Measurements from ENCODE around the gene NUP214.

NUP214 gene

DNA sequence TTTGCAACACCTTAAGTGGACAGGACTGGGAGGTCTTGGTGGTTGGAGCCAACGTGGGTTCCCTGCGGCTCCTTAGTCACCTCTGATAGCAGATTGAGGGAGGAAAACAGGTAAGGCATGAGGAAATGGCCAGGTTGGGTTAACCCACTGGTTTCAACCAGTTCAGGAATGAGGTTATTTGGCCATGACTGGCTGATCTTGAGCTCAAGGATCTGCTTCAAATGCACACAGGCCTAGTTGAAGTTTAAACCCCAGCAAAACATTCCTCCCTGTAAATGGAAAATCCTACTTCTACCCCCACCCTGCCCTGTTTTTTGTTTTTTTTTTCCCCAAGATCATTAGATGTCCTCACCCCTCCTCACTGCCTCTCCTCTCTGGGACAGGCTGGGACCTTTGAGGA is 3.2 kb upstream of the NUP214 start:
- Histone ChIP-seq H3K4me1 (ENCODE audit: control insufficient read depth, insufficient read depth, low read length) (no peaks in the 10 kb centered on the region), H3K27ac (ENCODE audit: extremely low read depth, low read depth, low read length) (no peak overlapping the region), H3K9me3 (ENCODE audit: control insufficient read depth, insufficient read depth, low read depth, low read length) (no peaks in the 10 kb centered on the region), H3K4me3 (ENCODE audit: low read depth, low read length) (no peak overlapping the region), H3K36me3 (ENCODE audit: control insufficient read depth in 2 of 2, insufficient read depth in 1 of 2, low read length in 2 of 2) (peaks cover 0 to 27% of the 10 kb centered on the region in 2 experiments; a peak in 1 of 3 replicates)
- TF ChIP-seq ZBTB17 (tag by site-specific recombination; IDR thresholded peaks at IDR 0.05): no peak
- no peak for TF ChIP-seq ZSCAN30 (tag by site-specific recombination; IDR thresholded peaks at IDR 0.05)
- no peak for TF ChIP-seq ZSCAN16 (tag by site-specific recombination; IDR thresholded peaks at IDR 0.05)
- TF ChIP-seq KLF7 (tag by site-specific recombination; IDR thresholded peaks at IDR 0.05; ENCODE audit: borderline replicate concordance): no peak
- TF ChIP-seq ZEB2 (tag by site-specific recombination; IDR thresholded peaks at IDR 0.05): no peak
- TF ChIP-seq RBAK (tag by site-specific recombination; IDR thresholded peaks at IDR 0.05): no peak
- no peak for TF ChIP-seq ZNF777 (tag by site-specific recombination; IDR thresholded peaks at IDR 0.05; ENCODE audit: borderline replicate concordance)
- TF ChIP-seq YY2 (tag by site-specific recombination; IDR thresholded peaks at IDR 0.05): no peak
- TF ChIP-seq, protein P1, sequence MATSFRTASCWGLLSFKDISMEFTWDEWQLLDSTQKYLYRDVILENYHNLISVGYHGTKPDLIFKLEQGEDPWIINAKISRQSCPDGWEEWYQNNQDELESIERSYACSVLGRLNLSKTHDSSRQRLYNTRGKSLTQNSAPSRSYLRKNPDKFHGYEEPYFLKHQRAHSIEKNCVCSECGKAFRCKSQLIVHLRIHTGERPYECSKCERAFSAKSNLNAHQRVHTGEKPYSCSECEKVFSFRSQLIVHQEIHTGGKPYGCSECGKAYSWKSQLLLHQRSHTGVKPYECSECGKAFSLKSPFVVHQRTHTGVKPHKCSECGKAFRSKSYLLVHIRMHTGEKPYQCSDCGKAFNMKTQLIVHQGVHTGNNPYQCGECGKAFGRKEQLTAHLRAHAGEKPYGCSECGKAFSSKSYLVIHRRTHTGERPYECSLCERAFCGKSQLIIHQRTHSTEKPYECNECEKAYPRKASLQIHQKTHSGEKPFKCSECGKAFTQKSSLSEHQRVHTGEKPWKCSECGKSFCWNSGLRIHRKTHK (tag by site-specific recombination; IDR thresholded peaks at IDR 0.05): no peak
- TF ChIP-seq KLF8 (tag by site-specific recombination; IDR thresholded peaks at IDR 0.05): no peak
- TF ChIP-seq MZF1 (tag by site-specific recombination; IDR thresholded peaks at IDR 0.05; ENCODE audit: borderline replicate concordance): no peak
- TF ChIP-seq, protein P2, sequence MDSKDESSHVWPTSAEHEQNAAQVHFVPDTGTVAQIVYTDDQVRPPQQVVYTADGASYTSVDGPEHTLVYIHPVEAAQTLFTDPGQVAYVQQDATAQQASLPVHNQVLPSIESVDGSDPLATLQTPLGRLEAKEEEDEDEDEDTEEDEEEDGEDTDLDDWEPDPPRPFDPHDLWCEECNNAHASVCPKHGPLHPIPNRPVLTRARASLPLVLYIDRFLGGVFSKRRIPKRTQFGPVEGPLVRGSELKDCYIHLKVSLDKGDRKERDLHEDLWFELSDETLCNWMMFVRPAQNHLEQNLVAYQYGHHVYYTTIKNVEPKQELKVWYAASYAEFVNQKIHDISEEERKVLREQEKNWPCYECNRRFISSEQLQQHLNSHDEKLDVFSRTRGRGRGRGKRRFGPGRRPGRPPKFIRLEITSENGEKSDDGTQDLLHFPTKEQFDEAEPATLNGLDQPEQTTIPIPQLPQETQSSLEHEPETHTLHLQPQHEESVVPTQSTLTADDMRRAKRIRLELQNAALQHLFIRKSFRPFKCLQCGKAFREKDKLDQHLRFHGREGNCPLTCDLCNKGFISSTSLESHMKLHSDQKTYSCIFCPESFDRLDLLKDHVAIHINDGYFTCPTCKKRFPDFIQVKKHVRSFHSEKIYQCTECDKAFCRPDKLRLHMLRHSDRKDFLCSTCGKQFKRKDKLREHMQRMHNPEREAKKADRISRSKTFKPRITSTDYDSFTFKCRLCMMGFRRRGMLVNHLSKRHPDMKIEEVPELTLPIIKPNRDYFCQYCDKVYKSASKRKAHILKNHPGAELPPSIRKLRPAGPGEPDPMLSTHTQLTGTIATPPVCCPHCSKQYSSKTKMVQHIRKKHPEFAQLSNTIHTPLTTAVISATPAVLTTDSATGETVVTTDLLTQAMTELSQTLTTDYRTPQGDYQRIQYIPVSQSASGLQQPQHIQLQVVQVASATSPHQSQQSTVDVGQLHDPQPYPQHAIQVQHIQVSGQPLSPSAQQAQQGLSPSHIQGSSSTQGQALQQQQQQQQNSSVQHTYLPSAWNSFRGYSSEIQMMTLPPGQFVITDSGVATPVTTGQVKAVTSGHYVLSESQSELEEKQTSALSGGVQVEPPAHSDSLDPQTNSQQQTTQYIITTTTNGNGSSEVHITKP (tag by site-specific recombination; IDR thresholded peaks at IDR 0.05): no peak
- TF ChIP-seq, protein P3, sequence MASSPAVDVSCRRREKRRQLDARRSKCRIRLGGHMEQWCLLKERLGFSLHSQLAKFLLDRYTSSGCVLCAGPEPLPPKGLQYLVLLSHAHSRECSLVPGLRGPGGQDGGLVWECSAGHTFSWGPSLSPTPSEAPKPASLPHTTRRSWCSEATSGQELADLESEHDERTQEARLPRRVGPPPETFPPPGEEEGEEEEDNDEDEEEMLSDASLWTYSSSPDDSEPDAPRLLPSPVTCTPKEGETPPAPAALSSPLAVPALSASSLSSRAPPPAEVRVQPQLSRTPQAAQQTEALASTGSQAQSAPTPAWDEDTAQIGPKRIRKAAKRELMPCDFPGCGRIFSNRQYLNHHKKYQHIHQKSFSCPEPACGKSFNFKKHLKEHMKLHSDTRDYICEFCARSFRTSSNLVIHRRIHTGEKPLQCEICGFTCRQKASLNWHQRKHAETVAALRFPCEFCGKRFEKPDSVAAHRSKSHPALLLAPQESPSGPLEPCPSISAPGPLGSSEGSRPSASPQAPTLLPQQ (tag by site-specific recombination; IDR thresholded peaks at IDR 0.05): no peak
- no peak for TF ChIP-seq ZFP37 (tag by site-specific recombination; IDR thresholded peaks at IDR 0.05)
- no peak for TF ChIP-seq SP2 (tag by site-specific recombination; IDR thresholded peaks at IDR 0.05)
- no peak for TF ChIP-seq ZNF350 (tag by site-specific recombination; IDR thresholded peaks at IDR 0.05)
- POLR2A ChIA-PET: interaction anchor here (0.6 to 0.7 kb wide), 2 partner anchors 37 to 514 kb away, joined by 3 read pairs; no protein-coding TSS in a partner anchor
- CTCF ChIA-PET: interaction anchor here (1.0 kb wide), 1 partner anchor 11 kb away, joined by 4 read pairs; no protein-coding TSS in a partner anchor

DNA sequence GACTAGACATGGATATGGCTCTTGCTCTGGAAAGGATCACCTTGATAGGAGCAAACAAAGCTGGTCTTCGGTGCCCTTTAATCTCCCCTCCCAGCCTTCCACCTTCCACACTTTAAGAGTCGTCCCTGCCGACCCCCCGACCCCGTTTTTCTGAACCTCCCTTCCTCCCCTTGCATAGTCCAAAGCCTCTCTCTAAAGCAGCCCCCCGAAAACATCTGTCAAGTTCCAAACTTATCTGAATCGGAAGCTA is 423 bp upstream of the NUP214 start:
- ChIA-PET CTCF (interaction anchor here (0.7 to 1.3 kb wide), 8 partner anchors 16 to 540 kb away, joined by 3 to 4 read pairs (median 4); no protein-coding TSS in a partner anchor), POLR2A (interaction anchor here (0.6 to 3.2 kb wide), 23 partner anchors 9 to 1167 kb away, joined by 3 to 61 read pairs (median 4); partner anchors contain the start of gene AIF1L)
- no peaks in the 10 kb centered on the region for H3K9me3 ChIP-seq (ENCODE audit: control insufficient read depth, insufficient read depth, low read depth, low read length)
- peak overlapping the region; percentile 28 for H3K27ac ChIP-seq (ENCODE audit: extremely low read depth, low read depth, low read length)
- peaks cover 0 to 42% of the 10 kb centered on the region in 2 experiments; a peak in 1 of 3 replicates for H3K36me3 ChIP-seq (ENCODE audit: control insufficient read depth in 2 of 2, insufficient read depth in 1 of 2, low read length in 2 of 2)
- no peak for TF ChIP-seq SCRT2 (tag by site-specific recombination; IDR thresholded peaks at IDR 0.05)
- peak; percentile 37; the same call in 1 of the 2 replicates for TF ChIP-seq ZNF596 (tag by site-specific recombination; IDR thresholded peaks at IDR 0.05)
- TF ChIP-seq ZSCAN23 (tag by site-specific recombination; IDR thresholded peaks at IDR 0.05): peak; percentile 33; the same call in 1 of the 2 replicates
- peak; percentile 2; the same call in 1 of the 2 replicates for TF ChIP-seq KLF9 (tag by site-specific recombination; IDR thresholded peaks at IDR 0.05; ENCODE audit: low read depth)
- 0 out of 2 replicates have a peak, but pooled peaks have one; percentile 34 for TF ChIP-seq ZBTB7A (tag by site-specific recombination; IDR thresholded peaks at IDR 0.05; ENCODE audit: low read depth)
- H3K4me1 ChIP-seq (ENCODE audit: control insufficient read depth, insufficient read depth, low read length): no peaks in the 10 kb centered on the region
- H3K4me3 ChIP-seq (ENCODE audit: low read depth, low read length): peak overlapping the region; percentile 84
